Fibroblast of villous mesenchyme (primary cell): ENCODE results near the gene NEK10. TPM values are rescaled to one million over a fixed set of nuclear protein-coding genes. Genes with fewer than 3 reads are reported as not detected.

Experiments used
- DNase-seq: peaks from one replicate; pipeline ENCODE4 v3.0.0-alpha.2; 2010; ENCODE audit warnings: low read depth
- H3K4me3 ChIP-seq: 2 replicates; pipeline ENCODE4 v1.5.1; 2011; ENCODE audit warnings: low read depth, mild to moderate bottlenecking, low read length
- CTCF ChIP-seq: IDR thresholded peaks from 2 replicates; pipeline ENCODE4 v1.5.1; 2012; ENCODE audit warnings: low read depth, mild to moderate bottlenecking, low read length; ENCODE audit not compliant: insufficient read depth
- total RNA-seq: library from RNA; depleted of rRNA; stranded (reverse); fragments of >200 nt; gene quantifications from 2 replicates; pipeline ENCODE4 v1.2.3, GENCODE V29; 2012

The NEK10 gene
- total RNA-seq, 1 donor = 6.9 TPM

- DNase-seq = no peak
- no peak overlapping the region for H3K4me3 ChIP-seq
- TF ChIP-seq CTCF = no peak
Measured at GRCh38 chr3:27138005-27138404, 231.2 kb downstream of the NEK10 start.

GRCh38 chr3:27134171-27134796, 234.9 kb downstream of the NEK10 start:
- TF ChIP-seq CTCF = peak; percentile 92
- no peak overlapping the region for H3K4me3 ChIP-seq
- peak; percentile 62 for DNase-seq

GRCh38 chr3:27133060-27133459, 236.1 kb downstream of the NEK10 start:
- DNase-seq = no peak
- H3K4me3 ChIP-seq = no peak overlapping the region
- no peak for TF ChIP-seq CTCF

- no peak overlapping the region for H3K4me3 ChIP-seq
Measured at GRCh38 chr3:27130796-27131195, 238.4 kb downstream of the NEK10 start.

GRCh38 chr3:27127879-27128278, 241.3 kb downstream of the NEK10 start:
- TF ChIP-seq CTCF = no peak
- H3K4me3 ChIP-seq = no peak overlapping the region
- DNase-seq = peak; percentile 10

More at GRCh38 chr3:27130796-27131195, 238.4 kb downstream of the NEK10 start:
- DNase-seq = no peak
- TF ChIP-seq CTCF = no peak

GRCh38 chr3:27127195-27127594, 242.0 kb downstream of the NEK10 start:
- no peak for DNase-seq
- no peak for TF ChIP-seq CTCF
- no peak overlapping the region for H3K4me3 ChIP-seq

- no peak for TF ChIP-seq CTCF
- DNase-seq = no peak
- no peak overlapping the region for H3K4me3 ChIP-seq
Measured at GRCh38 chr3:27125821-27126501, 243.2 kb downstream of the NEK10 start.
